Measurements from ENCODE around the gene TMC1.

DNA sequence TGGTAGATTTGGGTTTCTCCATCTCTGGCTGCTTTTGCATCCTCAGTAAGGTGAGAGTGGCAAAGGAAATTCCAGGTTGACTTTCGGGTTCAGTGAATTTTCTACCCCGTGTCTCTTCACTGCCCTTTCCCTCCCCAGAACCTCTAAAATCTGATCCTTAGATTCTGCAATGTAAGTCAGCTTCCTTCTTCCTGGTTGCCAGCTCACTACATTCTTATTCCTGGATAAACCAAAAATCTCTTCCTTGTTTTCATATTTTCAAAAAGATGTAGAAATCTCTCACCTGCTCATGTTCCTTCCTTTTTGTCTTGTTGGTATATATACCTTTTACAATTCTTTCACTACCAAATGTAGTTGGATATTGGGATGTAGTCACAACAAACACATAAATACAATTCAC is 145.8 kb downstream of the TMC1 start:
- TF ChIP-seq ZNF768 (tag by site-specific recombination; IDR thresholded peaks at IDR 0.05) (no peak), CTCF (tag by site-specific recombination; IDR thresholded peaks at IDR 0.05) (no peak), ZNF274 (IDR thresholded peaks at IDR 0.05; ENCODE audit: low read length) (no peak), ZNF274 (tag by site-specific recombination; IDR thresholded peaks at IDR 0.05; ENCODE audit: borderline replicate concordance) (no peak), ZNF266 (tag by site-specific recombination; IDR thresholded peaks at IDR 0.05; ENCODE audit: low read depth) (no peak), ZNF350 (tag by site-specific recombination; IDR thresholded peaks at IDR 0.05) (no peak), HOXD13 (CRISPR knock-in tag; IDR thresholded peaks at IDR 0.05; ENCODE audit: borderline replicate concordance) (no peak), ZNF354C (tag by site-specific recombination; IDR thresholded peaks at IDR 0.05; ENCODE audit: borderline replicate concordance, low read depth) (no peak), ZNF302 (tag by site-specific recombination; IDR thresholded peaks at IDR 0.05; ENCODE audit: low read depth) (no peak), ZSCAN23 (tag by site-specific recombination; IDR thresholded peaks at IDR 0.05) (no peak), ZNF133 (tag by site-specific recombination; IDR thresholded peaks at IDR 0.05) (no peak), HOXC10 (CRISPR knock-in tag; IDR thresholded peaks at IDR 0.05) (no peak), YY1 (tag by site-specific recombination; IDR thresholded peaks at IDR 0.05) (no peak)
- TF ChIP-seq, protein P1, sequence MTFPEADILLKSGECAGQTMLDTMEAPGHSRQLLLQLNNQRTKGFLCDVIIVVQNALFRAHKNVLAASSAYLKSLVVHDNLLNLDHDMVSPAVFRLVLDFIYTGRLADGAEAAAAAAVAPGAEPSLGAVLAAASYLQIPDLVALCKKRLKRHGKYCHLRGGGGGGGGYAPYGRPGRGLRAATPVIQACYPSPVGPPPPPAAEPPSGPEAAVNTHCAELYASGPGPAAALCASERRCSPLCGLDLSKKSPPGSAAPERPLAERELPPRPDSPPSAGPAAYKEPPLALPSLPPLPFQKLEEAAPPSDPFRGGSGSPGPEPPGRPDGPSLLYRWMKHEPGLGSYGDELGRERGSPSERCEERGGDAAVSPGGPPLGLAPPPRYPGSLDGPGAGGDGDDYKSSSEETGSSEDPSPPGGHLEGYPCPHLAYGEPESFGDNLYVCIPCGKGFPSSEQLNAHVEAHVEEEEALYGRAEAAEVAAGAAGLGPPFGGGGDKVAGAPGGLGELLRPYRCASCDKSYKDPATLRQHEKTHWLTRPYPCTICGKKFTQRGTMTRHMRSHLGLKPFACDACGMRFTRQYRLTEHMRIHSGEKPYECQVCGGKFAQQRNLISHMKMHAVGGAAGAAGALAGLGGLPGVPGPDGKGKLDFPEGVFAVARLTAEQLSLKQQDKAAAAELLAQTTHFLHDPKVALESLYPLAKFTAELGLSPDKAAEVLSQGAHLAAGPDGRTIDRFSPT (tag by site-specific recombination; IDR thresholded peaks at IDR 0.05): no peak
